HepG2 (cell line): Measurements from ENCODE around the gene UPK1A. TPM values are rescaled to one million over a fixed set of nuclear protein-coding genes. Genes with fewer than 3 reads are reported as not detected.
A peak's percentile ranks its signal among the peaks of the same experiment; 100 is the strongest.

Experiments used
- IRX3 ChIP-seq: sonication (generic); formaldehyde crosslinking; IDR thresholded peaks from 2 replicates; pipeline ENCODE4 v1.8.1; 2023; ENCODE audit warnings: mild to moderate bottlenecking, low read depth, missing genetic modification reagents, borderline replicate concordance
- KMT2B ChIP-seq: IDR thresholded peaks from 2 replicates; pipeline ENCODE4 v1.6.1; 2016; ENCODE audit warnings: missing genetic modification reagents, missing compliant biosample characterization
- NFYC ChIP-seq: IDR thresholded peaks from 2 replicates; pipeline ENCODE4 v1.6.1; 2016; ENCODE audit warnings: missing genetic modification reagents, missing compliant biosample characterization
- RXRA ChIP-seq: sonication (generic); formaldehyde crosslinking; IDR thresholded peaks from 2 replicates; pipeline ENCODE4 v1.5.1; 2020; ENCODE audit warnings: missing genetic modification reagents
- SALL1 ChIP-seq: sonication (generic); formaldehyde crosslinking; IDR thresholded peaks from 2 replicates; pipeline ENCODE4 v1.8.0; 2022; ENCODE audit warnings: mild to moderate bottlenecking, missing genetic modification reagents
- SOX5 ChIP-seq: IDR thresholded peaks from 2 replicates; pipeline ENCODE4 v1.6.1; 2016; ENCODE audit warnings: borderline replicate concordance
- ZNF549 ChIP-seq: sonication (generic); formaldehyde crosslinking; IDR thresholded peaks from 2 replicates; pipeline ENCODE4 v1.5.0; 2020; ENCODE audit warnings: missing genetic modification reagents
- ZNF552 ChIP-seq: sonication (generic); formaldehyde crosslinking; IDR thresholded peaks from 2 replicates; pipeline ENCODE4 v1.9.0; 2022; ENCODE audit warnings: missing genetic modification reagents, mild to moderate bottlenecking, borderline replicate concordance
- polyA plus RNA-seq, 8 experiments: library from polyadenylated mRNA; depleted of rRNA in 3 of 8; stranded (reverse) in 7 of 8; unstranded in 1 of 8; fragments of >200 nt; fragmentation: Illumina TruSeq in 4 of 8; extraction: Trizol in 4 of 8; gene quantifications; 2 replicates each; pipeline versions ENCODE4 v1.2.1 to v1.2.3, GENCODE V29; 2011 to 2016; ENCODE audit warnings: low read depth in 4 of 8, missing spikeins in 1 of 8, mixed read lengths in 1 of 8; ENCODE audit not compliant: insufficient read depth in 1 of 8
- total RNA-seq, 5 experiments: library from RNA; depleted of rRNA; stranded (reverse); fragments of >200 nt; fragmentation: Illumina TruSeq; extraction: Trizol; gene quantifications; 2 replicates each; pipeline ENCODE4 v1.2.3, GENCODE V29; 2016; ENCODE audit warnings: low read depth in 1 of 5
- TF ChIP-seq, protein P1 (sequence below): sonication (generic); formaldehyde crosslinking; IDR thresholded peaks from 2 replicates; pipeline ENCODE4 v1.5.0; 2020; ENCODE audit warnings: mild to moderate bottlenecking, missing genetic modification reagents
- TF ChIP-seq, protein P2 (sequence below): sonication (generic); formaldehyde crosslinking; IDR thresholded peaks from 2 replicates; pipeline ENCODE4 v1.4.0; 2020; ENCODE audit warnings: missing genetic modification reagents, borderline replicate concordance
- TF ChIP-seq, protein P3 (sequence below): sonication (generic); IDR thresholded peaks from 2 replicates; pipeline ENCODE4 v1.6.1; 2016; ENCODE audit warnings: low read depth, borderline replicate concordance
- TF ChIP-seq, protein P4 (sequence below): sonication (generic); formaldehyde crosslinking; IDR thresholded peaks from 2 replicates; pipeline ENCODE4 v1.4.0; 2020; ENCODE audit warnings: missing genetic modification reagents
- TF ChIP-seq, protein P5 (sequence below): sonication (generic); formaldehyde crosslinking; IDR thresholded peaks from 2 replicates; pipeline ENCODE4 v1.4.0; 2020; ENCODE audit warnings: mild to moderate bottlenecking, low read depth, missing genetic modification reagents
- TF ChIP-seq, protein P6 (sequence below): sonication (generic); formaldehyde crosslinking; IDR thresholded peaks from 2 replicates; pipeline ENCODE4 v1.8.1; 2023; ENCODE audit warnings: missing genetic modification reagents, inconsistent platforms, borderline replicate concordance
- TF ChIP-seq, protein P7 (sequence below): sonication (generic); formaldehyde crosslinking; IDR thresholded peaks from 2 replicates; pipeline ENCODE4 v1.4.0; 2020; ENCODE audit warnings: missing genetic modification reagents, mild to moderate bottlenecking, borderline replicate concordance

Gene UPK1A
- total and polyA plus RNA-seq, 2 of the 13 experiments (the other 11 are each of a cell fraction or from before 2014, with no cell fraction given): 2.9 TPM; not detected in 1

DNA sequence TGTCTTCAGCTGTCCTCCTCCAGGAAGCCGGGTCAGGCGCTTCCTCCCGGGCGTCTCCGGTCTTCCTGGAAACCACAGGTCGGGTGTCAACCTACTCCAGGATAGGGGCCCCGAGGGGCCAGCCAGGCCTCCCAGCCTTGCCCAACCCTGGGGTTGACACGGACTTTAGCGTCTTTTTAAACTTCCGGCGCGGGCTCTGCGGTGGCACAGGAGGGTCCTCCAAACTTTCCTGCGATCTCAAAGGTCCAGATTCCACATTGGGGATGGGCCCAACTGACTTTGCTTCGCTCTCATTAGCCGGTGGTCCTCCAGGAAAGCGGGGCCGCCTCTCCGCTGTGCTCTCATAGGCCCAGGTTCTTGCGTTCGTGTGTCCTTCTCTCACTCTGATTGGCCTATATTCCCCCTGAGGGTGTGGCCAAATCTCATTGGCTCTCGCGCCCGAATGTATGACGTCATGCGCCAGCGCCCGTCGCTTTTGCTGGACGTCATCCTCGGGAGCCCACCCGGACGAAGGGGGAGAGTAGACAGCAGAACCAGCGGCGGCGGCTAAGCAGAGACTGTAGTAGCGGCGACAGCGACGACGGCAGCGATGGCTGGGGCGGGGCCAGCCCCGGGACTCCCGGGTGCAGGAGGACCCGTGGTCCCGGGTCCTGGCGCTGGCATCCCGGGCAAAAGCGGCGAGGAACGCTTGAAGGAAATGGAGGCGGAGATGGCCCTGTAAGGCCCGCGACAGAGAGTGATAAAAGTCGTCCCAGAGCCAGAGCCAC lies 37.6 kb upstream of the UPK1A start, which contains the start of gene RBM42 (continued):
- TF ChIP-seq, protein P1, sequence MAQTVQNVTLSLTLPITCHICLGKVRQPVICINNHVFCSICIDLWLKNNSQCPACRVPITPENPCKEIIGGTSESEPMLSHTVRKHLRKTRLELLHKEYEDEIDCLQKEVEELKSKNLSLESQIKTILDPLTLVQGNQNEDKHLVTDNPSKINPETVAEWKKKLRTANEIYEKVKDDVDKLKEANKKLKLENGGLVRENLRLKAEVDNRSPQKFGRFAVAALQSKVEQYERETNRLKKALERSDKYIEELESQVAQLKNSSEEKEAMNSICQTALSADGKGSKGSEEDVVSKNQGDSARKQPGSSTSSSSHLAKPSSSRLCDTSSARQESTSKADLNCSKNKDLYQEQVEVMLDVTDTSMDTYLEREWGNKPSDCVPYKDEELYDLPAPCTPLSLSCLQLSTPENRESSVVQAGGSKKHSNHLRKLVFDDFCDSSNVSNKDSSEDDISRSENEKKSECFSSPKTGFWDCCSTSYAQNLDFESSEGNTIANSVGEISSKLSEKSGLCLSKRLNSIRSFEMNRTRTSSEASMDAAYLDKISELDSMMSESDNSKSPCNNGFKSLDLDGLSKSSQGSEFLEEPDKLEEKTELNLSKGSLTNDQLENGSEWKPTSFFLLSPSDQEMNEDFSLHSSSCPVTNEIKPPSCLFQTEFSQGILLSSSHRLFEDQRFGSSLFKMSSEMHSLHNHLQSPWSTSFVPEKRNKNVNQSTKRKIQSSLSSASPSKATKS: no peak
- TF ChIP-seq, protein P2, sequence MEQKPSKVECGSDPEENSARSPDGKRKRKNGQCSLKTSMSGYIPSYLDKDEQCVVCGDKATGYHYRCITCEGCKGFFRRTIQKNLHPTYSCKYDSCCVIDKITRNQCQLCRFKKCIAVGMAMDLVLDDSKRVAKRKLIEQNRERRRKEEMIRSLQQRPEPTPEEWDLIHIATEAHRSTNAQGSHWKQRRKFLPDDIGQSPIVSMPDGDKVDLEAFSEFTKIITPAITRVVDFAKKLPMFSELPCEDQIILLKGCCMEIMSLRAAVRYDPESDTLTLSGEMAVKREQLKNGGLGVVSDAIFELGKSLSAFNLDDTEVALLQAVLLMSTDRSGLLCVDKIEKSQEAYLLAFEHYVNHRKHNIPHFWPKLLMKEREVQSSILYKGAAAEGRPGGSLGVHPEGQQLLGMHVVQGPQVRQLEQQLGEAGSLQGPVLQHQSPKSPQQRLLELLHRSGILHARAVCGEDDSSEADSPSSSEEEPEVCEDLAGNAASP (CRISPR knock-in tag): 0 out of 2 replicates have a peak, but pooled peaks have one; percentile 26
- TF ChIP-seq, protein P3, sequence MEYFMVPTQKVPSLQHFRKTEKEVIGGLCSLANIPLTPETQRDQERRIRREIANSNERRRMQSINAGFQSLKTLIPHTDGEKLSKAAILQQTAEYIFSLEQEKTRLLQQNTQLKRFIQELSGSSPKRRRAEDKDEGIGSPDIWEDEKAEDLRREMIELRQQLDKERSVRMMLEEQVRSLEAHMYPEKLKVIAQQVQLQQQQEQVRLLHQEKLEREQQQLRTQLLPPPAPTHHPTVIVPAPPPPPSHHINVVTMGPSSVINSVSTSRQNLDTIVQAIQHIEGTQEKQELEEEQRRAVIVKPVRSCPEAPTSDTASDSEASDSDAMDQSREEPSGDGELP: 0 out of 2 replicates have a peak, but pooled peaks have one; percentile 26
- no peak for TF ChIP-seq IRX3
- TF ChIP-seq ZNF549 (CRISPR knock-in tag): no peak
- TF ChIP-seq SOX5 (CRISPR knock-in tag): peak; percentile 16; the same call in 1 of the 2 replicates
- TF ChIP-seq, protein P4, sequence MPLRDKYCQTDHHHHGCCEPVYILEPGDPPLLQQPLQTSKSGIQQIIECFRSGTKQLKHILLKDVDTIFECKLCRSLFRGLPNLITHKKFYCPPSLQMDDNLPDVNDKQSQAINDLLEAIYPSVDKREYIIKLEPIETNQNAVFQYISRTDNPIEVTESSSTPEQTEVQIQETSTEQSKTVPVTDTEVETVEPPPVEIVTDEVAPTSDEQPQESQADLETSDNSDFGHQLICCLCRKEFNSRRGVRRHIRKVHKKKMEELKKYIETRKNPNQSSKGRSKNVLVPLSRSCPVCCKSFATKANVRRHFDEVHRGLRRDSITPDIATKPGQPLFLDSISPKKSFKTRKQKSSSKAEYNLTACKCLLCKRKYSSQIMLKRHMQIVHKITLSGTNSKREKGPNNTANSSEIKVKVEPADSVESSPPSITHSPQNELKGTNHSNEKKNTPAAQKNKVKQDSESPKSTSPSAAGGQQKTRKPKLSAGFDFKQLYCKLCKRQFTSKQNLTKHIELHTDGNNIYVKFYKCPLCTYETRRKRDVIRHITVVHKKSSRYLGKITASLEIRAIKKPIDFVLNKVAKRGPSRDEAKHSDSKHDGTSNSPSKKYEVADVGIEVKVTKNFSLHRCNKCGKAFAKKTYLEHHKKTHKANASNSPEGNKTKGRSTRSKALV (CRISPR knock-in tag): no peak
- TF ChIP-seq, protein P5, sequence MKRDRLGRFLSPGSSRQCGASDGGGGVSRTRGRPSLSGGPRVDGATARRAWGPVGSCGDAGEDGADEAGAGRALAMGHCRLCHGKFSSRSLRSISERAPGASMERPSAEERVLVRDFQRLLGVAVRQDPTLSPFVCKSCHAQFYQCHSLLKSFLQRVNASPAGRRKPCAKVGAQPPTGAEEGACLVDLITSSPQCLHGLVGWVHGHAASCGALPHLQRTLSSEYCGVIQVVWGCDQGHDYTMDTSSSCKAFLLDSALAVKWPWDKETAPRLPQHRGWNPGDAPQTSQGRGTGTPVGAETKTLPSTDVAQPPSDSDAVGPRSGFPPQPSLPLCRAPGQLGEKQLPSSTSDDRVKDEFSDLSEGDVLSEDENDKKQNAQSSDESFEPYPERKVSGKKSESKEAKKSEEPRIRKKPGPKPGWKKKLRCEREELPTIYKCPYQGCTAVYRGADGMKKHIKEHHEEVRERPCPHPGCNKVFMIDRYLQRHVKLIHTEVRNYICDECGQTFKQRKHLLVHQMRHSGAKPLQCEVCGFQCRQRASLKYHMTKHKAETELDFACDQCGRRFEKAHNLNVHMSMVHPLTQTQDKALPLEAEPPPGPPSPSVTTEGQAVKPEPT (CRISPR knock-in tag): no peak; the same call in 1 of the 2 replicates
- TF ChIP-seq, protein P6, sequence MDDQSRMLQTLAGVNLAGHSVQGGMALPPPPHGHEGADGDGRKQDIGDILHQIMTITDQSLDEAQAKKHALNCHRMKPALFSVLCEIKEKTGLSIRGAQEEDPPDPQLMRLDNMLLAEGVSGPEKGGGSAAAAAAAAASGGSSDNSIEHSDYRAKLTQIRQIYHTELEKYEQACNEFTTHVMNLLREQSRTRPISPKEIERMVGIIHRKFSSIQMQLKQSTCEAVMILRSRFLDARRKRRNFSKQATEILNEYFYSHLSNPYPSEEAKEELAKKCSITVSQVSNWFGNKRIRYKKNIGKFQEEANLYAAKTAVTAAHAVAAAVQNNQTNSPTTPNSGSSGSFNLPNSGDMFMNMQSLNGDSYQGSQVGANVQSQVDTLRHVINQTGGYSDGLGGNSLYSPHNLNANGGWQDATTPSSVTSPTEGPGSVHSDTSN: 0 out of 2 replicates have a peak, but pooled peaks have one; percentile 33
- peak; percentile 98 for TF ChIP-seq NFYC (CRISPR knock-in tag)
- 0 out of 2 replicates have a peak, but pooled peaks have one; percentile 20 for TF ChIP-seq RXRA
- TF ChIP-seq SALL1 (CRISPR knock-in tag): peak; percentile 70
- peak; percentile 93 for TF ChIP-seq KMT2B (CRISPR knock-in tag)
- TF ChIP-seq ZNF552 (CRISPR knock-in tag): 0 out of 2 replicates have a peak, but pooled peaks have one; percentile 56
- TF ChIP-seq, protein P7, sequence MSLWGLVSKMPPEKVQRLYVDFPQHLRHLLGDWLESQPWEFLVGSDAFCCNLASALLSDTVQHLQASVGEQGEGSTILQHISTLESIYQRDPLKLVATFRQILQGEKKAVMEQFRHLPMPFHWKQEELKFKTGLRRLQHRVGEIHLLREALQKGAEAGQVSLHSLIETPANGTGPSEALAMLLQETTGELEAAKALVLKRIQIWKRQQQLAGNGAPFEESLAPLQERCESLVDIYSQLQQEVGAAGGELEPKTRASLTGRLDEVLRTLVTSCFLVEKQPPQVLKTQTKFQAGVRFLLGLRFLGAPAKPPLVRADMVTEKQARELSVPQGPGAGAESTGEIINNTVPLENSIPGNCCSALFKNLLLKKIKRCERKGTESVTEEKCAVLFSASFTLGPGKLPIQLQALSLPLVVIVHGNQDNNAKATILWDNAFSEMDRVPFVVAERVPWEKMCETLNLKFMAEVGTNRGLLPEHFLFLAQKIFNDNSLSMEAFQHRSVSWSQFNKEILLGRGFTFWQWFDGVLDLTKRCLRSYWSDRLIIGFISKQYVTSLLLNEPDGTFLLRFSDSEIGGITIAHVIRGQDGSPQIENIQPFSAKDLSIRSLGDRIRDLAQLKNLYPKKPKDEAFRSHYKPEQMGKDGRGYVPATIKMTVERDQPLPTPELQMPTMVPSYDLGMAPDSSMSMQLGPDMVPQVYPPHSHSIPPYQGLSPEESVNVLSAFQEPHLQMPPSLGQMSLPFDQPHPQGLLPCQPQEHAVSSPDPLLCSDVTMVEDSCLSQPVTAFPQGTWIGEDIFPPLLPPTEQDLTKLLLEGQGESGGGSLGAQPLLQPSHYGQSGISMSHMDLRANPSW (CRISPR knock-in tag): no peak
